ENCODE results near the gene CACNA1F. TPM values are rescaled to one million over a fixed set of nuclear protein-coding genes. Genes with fewer than 3 reads are reported as not detected.

Gene CACNA1F
- total RNA-seq, 4 donors from 2014 or later, result 0.32 to 2.8 (median 0.96) TPM; not detected in 1

DNA sequence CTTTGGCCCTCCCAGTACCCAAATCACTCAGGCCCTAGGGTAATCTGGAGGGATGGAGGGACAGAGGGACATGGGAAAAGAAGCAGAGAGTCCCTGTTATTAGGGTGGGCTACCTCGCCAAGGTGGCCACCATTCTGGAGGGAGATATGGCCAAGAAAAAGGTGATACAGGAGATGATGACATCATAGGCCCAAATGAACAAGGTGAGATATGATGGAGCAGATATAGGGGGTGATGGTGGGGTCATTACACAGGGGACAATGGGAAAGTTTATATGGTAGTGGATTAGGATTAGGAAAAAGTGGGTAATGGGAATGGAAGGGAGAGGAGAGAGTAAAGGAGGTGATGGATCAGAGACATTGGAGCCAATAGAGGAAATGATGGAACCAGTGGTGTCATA is 20.3 kb downstream of the CACNA1F start:
- no peaks in the 10 kb centered on the region for H3K27me3 ChIP-seq
- DNase-seq, result no peak
- no peaks in the 10 kb centered on the region for H3K36me3 ChIP-seq
- no peak for TF ChIP-seq POLR2AphosphoS5 (IDR thresholded peaks at IDR 0.05)
- no peak overlapping the region for H3K4me3 ChIP-seq
- intact Hi-C loops (cut with DNase I; ENCODE audit: low total_unique reads), result no loop called here
- no peaks in the 10 kb centered on the region for H3K9me3 ChIP-seq
- H3K4me1 ChIP-seq, result no peaks in the 10 kb centered on the region
- in situ Hi-C loops (cut with MboI; ENCODE audit: low pct_ligation_motif_present in 1 of 4, low pct_unique_long_range_greater_than_20kb in 1 of 4, low sequenced_read_pairs in 3 of 4), result no loop called here
- 67% methylated on average over 1 of the region's 1 CpG; no CpG with 5 or more reads in 1 of the 2 donors for WGBS, 2 donors (ENCODE audit: low coverage in 1 of 2)
- H3K27ac ChIP-seq, result no peak overlapping the region

DNA sequence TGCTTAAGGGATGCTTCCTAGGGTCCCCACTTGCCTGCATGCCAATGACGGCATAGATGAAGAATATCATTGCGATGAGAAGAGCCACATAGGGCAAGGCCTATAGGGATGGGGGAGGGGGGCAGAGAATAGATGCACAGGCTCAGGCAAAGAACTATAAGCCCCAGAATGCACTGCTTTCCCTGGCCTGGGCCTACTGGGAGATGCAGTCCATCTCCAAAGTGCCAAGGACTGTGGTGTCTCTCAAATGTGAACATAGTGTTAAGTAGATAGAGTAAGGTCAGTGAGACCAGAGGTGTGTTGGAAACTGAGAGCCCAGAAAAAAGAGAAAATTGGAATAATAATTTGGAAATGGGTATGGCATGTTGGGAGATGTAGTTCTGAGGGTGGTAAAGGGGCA is 20.9 kb downstream of the CACNA1F start:
- in situ Hi-C loops (cut with MboI; ENCODE audit: low pct_ligation_motif_present in 1 of 4, low pct_unique_long_range_greater_than_20kb in 1 of 4, low sequenced_read_pairs in 3 of 4) (no loop called here), intact Hi-C loops (cut with DNase I; ENCODE audit: low total_unique reads) (no loop called here)
- no peaks in the 10 kb centered on the region for H3K4me1 ChIP-seq
- no peak overlapping the region for H3K4me3 ChIP-seq
- 82% methylated on average over 2 of the region's 2 CpGs; no CpG with 5 or more reads in 1 of the 2 donors for WGBS, 2 donors (ENCODE audit: low coverage in 1 of 2)
- no peaks in the 10 kb centered on the region for H3K27me3 ChIP-seq
- no peaks in the 10 kb centered on the region for H3K36me3 ChIP-seq
- no peak for DNase-seq
- no peak overlapping the region for H3K27ac ChIP-seq
- no peak for TF ChIP-seq POLR2A (IDR thresholded peaks at IDR 0.05)
- no peaks in the 10 kb centered on the region for H3K9me3 ChIP-seq

DNA sequence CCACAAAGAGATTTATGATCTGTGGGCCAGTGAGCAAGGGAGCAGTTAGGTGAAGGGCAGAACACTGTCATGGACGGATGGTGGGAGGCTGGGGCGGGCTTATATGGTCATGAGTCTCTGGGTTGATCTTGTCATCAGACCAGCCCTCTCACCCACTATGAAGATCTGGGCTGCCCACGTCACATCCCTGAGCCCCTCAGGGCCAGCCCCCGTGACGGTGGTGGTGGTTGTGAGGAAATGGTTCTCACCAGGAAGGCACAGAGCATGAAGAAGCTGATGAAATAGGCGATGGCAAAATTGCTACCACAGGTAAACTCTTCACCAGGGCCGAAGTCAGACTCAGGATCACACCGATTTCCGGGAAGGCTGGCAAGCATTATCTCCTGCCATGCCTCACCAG is 22.1 kb downstream of the CACNA1F start:
- Histone ChIP-seq H3K4me1 (no peaks in the 10 kb centered on the region), H3K9me3 (no peaks in the 10 kb centered on the region), H3K4me3 (no peak overlapping the region), H3K36me3 (no peaks in the 10 kb centered on the region), H3K27me3 (no peaks in the 10 kb centered on the region), H3K27ac (no peak overlapping the region)
- 83% methylated on average over 9 of the region's 9 CpGs; no CpG with 5 or more reads in 1 of the 2 donors for WGBS, 2 donors (ENCODE audit: low coverage in 1 of 2)
- no peak for DNase-seq
- intact Hi-C loops (cut with DNase I; ENCODE audit: low total_unique reads), result no loop called here
- in situ Hi-C loops (cut with MboI; ENCODE audit: low pct_ligation_motif_present in 1 of 4, low pct_unique_long_range_greater_than_20kb in 1 of 4, low sequenced_read_pairs in 3 of 4), result no loop called here
- TF ChIP-seq EP300 (IDR thresholded peaks at IDR 0.05; ENCODE audit: low read depth), result no peak
- TF ChIP-seq, protein P1, sequence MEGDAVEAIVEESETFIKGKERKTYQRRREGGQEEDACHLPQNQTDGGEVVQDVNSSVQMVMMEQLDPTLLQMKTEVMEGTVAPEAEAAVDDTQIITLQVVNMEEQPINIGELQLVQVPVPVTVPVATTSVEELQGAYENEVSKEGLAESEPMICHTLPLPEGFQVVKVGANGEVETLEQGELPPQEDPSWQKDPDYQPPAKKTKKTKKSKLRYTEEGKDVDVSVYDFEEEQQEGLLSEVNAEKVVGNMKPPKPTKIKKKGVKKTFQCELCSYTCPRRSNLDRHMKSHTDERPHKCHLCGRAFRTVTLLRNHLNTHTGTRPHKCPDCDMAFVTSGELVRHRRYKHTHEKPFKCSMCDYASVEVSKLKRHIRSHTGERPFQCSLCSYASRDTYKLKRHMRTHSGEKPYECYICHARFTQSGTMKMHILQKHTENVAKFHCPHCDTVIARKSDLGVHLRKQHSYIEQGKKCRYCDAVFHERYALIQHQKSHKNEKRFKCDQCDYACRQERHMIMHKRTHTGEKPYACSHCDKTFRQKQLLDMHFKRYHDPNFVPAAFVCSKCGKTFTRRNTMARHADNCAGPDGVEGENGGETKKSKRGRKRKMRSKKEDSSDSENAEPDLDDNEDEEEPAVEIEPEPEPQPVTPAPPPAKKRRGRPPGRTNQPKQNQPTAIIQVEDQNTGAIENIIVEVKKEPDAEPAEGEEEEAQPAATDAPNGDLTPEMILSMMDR (IDR thresholded peaks at IDR 0.05), result no peak
- TF ChIP-seq POLR2AphosphoS5 (IDR thresholded peaks at IDR 0.05), result no peak
- no peak for TF ChIP-seq POLR2A (IDR thresholded peaks at IDR 0.05)

GRCh38 chrX:49210406-49210805 is 22.7 kb downstream of the CACNA1F start:
- Histone ChIP-seq H3K27ac (no peak overlapping the region), H3K36me3 (no peaks in the 10 kb centered on the region), H3K27me3 (no peaks in the 10 kb centered on the region), H3K4me1 (no peaks in the 10 kb centered on the region), H3K4me3 (no peak overlapping the region), H3K9me3 (no peaks in the 10 kb centered on the region)
- intact Hi-C loops (cut with DNase I; ENCODE audit: low total_unique reads) (no loop called here), in situ Hi-C loops (cut with MboI; ENCODE audit: low pct_ligation_motif_present in 1 of 4, low pct_unique_long_range_greater_than_20kb in 1 of 4, low sequenced_read_pairs in 3 of 4) (no loop called here)
- TF ChIP-seq POLR2AphosphoS5 (IDR thresholded peaks at IDR 0.05) (no peak), POLR2A (IDR thresholded peaks at IDR 0.05) (no peak), EP300 (IDR thresholded peaks at IDR 0.05; ENCODE audit: low read depth) (no peak)
- TF ChIP-seq, protein P1 (IDR thresholded peaks at IDR 0.05), result no peak
- no peak for DNase-seq
- WGBS, 2 donors (ENCODE audit: low coverage in 1 of 2), result 82% methylated on average over 8 of the region's 8 CpGs; no CpG with 5 or more reads in 1 of the 2 donors

GRCh38 chrX:49209434-49210251 is 23.5 kb downstream of the CACNA1F start:
- no peak overlapping the region for H3K27ac ChIP-seq
- H3K9me3 ChIP-seq, result no peaks in the 10 kb centered on the region
- DNase-seq, result no peak
- in situ Hi-C loops (cut with MboI; ENCODE audit: low pct_ligation_motif_present in 1 of 4, low pct_unique_long_range_greater_than_20kb in 1 of 4, low sequenced_read_pairs in 3 of 4), result no loop called here
- TF ChIP-seq POLR2AphosphoS5 (IDR thresholded peaks at IDR 0.05), result no peak
- TF ChIP-seq EP300 (IDR thresholded peaks at IDR 0.05; ENCODE audit: low read depth), result no peak
- TF ChIP-seq, protein P1 (IDR thresholded peaks at IDR 0.05), result no peak
- TF ChIP-seq POLR2A (IDR thresholded peaks at IDR 0.05), result no peak
- H3K4me3 ChIP-seq, result no peak overlapping the region
- WGBS, 2 donors (ENCODE audit: low coverage in 1 of 2), result 61% methylated on average over 28 of the region's 28 CpGs; no CpG with 5 or more reads in 1 of the 2 donors
- intact Hi-C loops (cut with DNase I; ENCODE audit: low total_unique reads), result no loop called here
- H3K27me3 ChIP-seq, result no peaks in the 10 kb centered on the region
- no peaks in the 10 kb centered on the region for H3K36me3 ChIP-seq
- H3K4me1 ChIP-seq, result no peaks in the 10 kb centered on the region
